Sigmoid colon (tissue), 7 donors: ENCODE measurements around the gene RHBG. TPM values are rescaled to one million over a fixed set of nuclear protein-coding genes. Genes with fewer than 3 reads are reported as not detected.

Experiments
- DNase-seq: peaks from one replicate; pipeline ENCODE4 v3.0.0-alpha.2; 2019
- H3K27ac ChIP-seq, 4 donors: fragments of 200-600 bp; sonication (generic); one replicate each; pipeline ENCODE4 v1.5.1; 2016 to 2019; ENCODE audit warnings: mild to moderate bottlenecking in 1 of 4
- H3K27me3 ChIP-seq, 3 donors: fragments of 200-600 bp; sonication (generic); one replicate each; pipeline ENCODE4 v1.5.1; 2019; ENCODE audit warnings: mild to moderate bottlenecking in 1 of 3
- H3K36me3 ChIP-seq, 4 donors: fragments of 200-600 bp; sonication (generic); one replicate each; pipeline ENCODE4 v1.5.1; 2016 to 2019
- H3K4me1 ChIP-seq, 4 donors: fragments of 200-600 bp; sonication (generic); one replicate each; pipeline ENCODE4 v1.5.1; 2017 to 2019
- H3K4me3 ChIP-seq, 4 donors: fragments of 200-600 bp; sonication (generic); one replicate each; pipeline ENCODE4 v1.5.1; 2017 to 2019; ENCODE audit warnings: mild to moderate bottlenecking in 2 of 4, moderate library complexity in 1 of 4
- H3K9me3 ChIP-seq, 4 donors: fragments of 200-600 bp in 3 of 4; sonication (generic) in 3 of 4; one replicate each; pipeline versions ENCODE4 v1.5.1 to v1.6.1; 2013 to 2019
- CTCF ChIP-seq, 4 experiments: fragments of 450-650 bp in 3 of 4; fragments of 200-600 bp in 1 of 4; IDR thresholded peaks; one replicate each; pipeline ENCODE4 v1.5.1; 2016 to 2019; ENCODE audit warnings: antibody characterized with exemption in 4 of 4, mild to moderate bottlenecking in 3 of 4, moderate library complexity in 2 of 4
- EP300 ChIP-seq, 4 donors: sonication (generic); formaldehyde crosslinking; IDR thresholded peaks; one replicate each; pipeline ENCODE4 v1.6.1; 2017; ENCODE audit warnings: antibody characterized with exemption in 4 of 4
- POLR2A ChIP-seq, 2 donors: fragments of 450-650 bp; IDR thresholded peaks; one replicate each; pipeline ENCODE4 v1.6.1; 2016; ENCODE audit warnings: antibody characterized with exemption in 2 of 2, mild to moderate bottlenecking in 2 of 2, moderate library complexity in 2 of 2
- POLR2AphosphoS5 ChIP-seq, 4 donors: sonication (generic); formaldehyde crosslinking; IDR thresholded peaks; one replicate each; pipeline ENCODE4 v1.6.1; 2017; ENCODE audit warnings: antibody characterized with exemption in 4 of 4
- WGBS, 2 donors: extraction: QIAGEN DNeasy Blood & Tissue Kit; methylation state at CpG; one replicate each; pipeline ENCODE4 v1.1.7; 2013; 5-methylcytosine and 5-hydroxymethylcytosine counted together
- intact Hi-C: fragments of 100-400 bp; cut with DNase I; formaldehyde crosslinking; loops from one replicate; pipeline ENCODE4 v1.15.1; 2023
- polyA plus RNA-seq, 3 donors: library from polyadenylated mRNA; stranded (reverse); fragments of 200-250 nt; gene quantifications; one replicate each; pipeline ENCODE4 v1.2.3, GENCODE V29; 2013
- total RNA-seq, 4 donors: library from RNA; depleted of rRNA; stranded (reverse); fragments of >200 nt; gene quantifications; one replicate each; pipeline ENCODE4 v1.1.0, GENCODE V29; 2016
- donor health status: healthy with polysubstance abuse.
- donor health status: Bipolar disorder and iron deficiency.
- donor health status: healthy.

Gene RHBG
- total and polyA plus RNA-seq, 7 donors: not detected

- no peak for TF ChIP-seq CTCF (IDR thresholded peaks at IDR 0.05)
- TF ChIP-seq EP300 (IDR thresholded peaks at IDR 0.05): no peak
- no peak for TF ChIP-seq POLR2A (IDR thresholded peaks at IDR 0.05)
- TF ChIP-seq POLR2AphosphoS5 (IDR thresholded peaks at IDR 0.05): no peak
- Histone ChIP-seq H3K36me3 (no peaks in the 10 kb centered on the region), H3K27me3 (peaks cover 9 to 70% (median 52%) of the 10 kb centered on the region in 3 donors), H3K4me3 (no peak overlapping the region), H3K9me3 (no peaks in the 10 kb centered on the region), H3K27ac (no peak overlapping the region), H3K4me1 (no peaks in the 10 kb centered on the region)
- WGBS, 2 donors: 66 to 69% methylated on average over 10 of the region's 10 CpGs
- DNase-seq: no peak
- intact Hi-C loops: no loop called here
These were observed 44.6 kb downstream of the RHBG start for GRCh38 chr1:156413391-156414246.

DNA sequence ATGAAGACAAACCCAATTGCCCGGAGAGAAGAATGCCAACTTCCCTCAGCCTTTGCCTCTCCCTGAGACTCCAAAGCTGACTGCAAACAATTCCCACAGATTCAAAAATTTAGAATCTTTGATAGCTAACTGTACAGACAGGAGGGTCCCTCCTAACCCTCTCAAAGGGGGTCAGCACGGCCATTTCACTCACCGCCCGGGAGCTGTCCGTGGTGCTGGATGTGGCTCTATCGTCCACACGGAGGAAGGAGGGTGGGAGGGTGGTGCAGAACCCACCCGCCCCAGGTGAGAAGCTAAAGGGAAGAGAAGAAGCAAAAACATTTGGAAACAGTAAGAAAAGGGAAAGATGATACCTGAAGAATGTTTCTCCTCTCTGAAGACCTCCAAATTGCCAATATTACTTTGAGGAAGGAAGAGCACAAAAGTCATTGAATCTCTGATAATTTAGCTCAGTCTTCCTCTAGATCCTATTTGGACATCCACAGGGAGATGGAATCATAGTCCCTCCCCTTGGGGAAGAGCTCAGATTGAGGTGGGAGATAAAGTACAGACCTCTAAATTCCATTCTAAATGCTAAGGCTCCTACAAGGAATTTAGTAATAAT lies 45.6 kb downstream of the RHBG start:
- H3K9me3 ChIP-seq: no peaks in the 10 kb centered on the region
- no peak for DNase-seq
- H3K4me3 ChIP-seq: no peak overlapping the region
- 16 to 19% methylated on average over 8 of the region's 8 CpGs for WGBS, 2 donors
- no peak overlapping the region for H3K27ac ChIP-seq
- H3K36me3 ChIP-seq: no peaks in the 10 kb centered on the region
- H3K27me3 ChIP-seq: peaks cover 17 to 72% (median 62%) of the 10 kb centered on the region in 3 donors
- no peaks in the 10 kb centered on the region for H3K4me1 ChIP-seq
- intact Hi-C loops: no loop called here
- TF ChIP-seq EP300 (IDR thresholded peaks at IDR 0.05): no peak
- no peak for TF ChIP-seq POLR2A (IDR thresholded peaks at IDR 0.05)
- no peak for TF ChIP-seq POLR2AphosphoS5 (IDR thresholded peaks at IDR 0.05)
- TF ChIP-seq CTCF (IDR thresholded peaks at IDR 0.05): no peak

DNA sequence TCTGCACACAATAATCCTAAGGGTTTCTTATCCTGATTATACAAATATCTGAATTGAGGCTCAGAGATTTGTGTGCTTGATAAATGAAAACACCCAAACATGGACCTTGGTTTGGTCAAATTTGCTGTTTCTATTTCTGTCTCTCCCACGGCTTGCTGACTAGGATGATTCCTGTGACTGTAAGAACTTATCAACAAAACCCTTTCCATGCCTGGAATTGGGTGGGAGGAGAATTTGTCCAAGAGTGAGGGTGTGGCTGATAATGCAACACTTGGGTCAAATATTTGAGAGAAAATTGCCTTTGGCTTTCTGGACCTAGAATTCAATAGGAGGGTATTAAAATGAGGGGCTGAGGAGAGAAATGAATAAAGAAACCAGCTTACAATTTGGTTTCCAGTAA lies 48.0 kb downstream of the RHBG start:
- intact Hi-C loops: no loop called here
- TF ChIP-seq POLR2AphosphoS5 (IDR thresholded peaks at IDR 0.05): no peak
- Histone ChIP-seq H3K4me1 (peaks cover 0 to 23% (median 22%) of the 10 kb centered on the region in 4 donors), H3K36me3 (no peaks in the 10 kb centered on the region), H3K4me3 (no peak overlapping the region), H3K27ac (no peak overlapping the region), H3K9me3 (no peaks in the 10 kb centered on the region), H3K27me3 (peaks cover 37 to 91% (median 82%) of the 10 kb centered on the region in 3 donors)
- WGBS, 2 donors: 18 to 48% methylated on average over 1 of the region's 1 CpG
- no peak for DNase-seq

GRCh38 chr1:156417401-156418020 lies 48.5 kb downstream of the RHBG start:
- no peak overlapping the region for H3K27ac ChIP-seq
- no peak for DNase-seq
- H3K9me3 ChIP-seq: no peaks in the 10 kb centered on the region
- H3K4me1 ChIP-seq: peaks cover 0 to 23% (median 23%) of the 10 kb centered on the region in 4 donors
- no peaks in the 10 kb centered on the region for H3K36me3 ChIP-seq
- TF ChIP-seq POLR2AphosphoS5 (IDR thresholded peaks at IDR 0.05): no peak
- TF ChIP-seq CTCF (IDR thresholded peaks at IDR 0.05): no peak
- no peak for TF ChIP-seq POLR2A (IDR thresholded peaks at IDR 0.05)
- no peak for TF ChIP-seq EP300 (IDR thresholded peaks at IDR 0.05)
- H3K4me3 ChIP-seq: no peak overlapping the region
- WGBS, 2 donors: 75 to 82% methylated on average over 6 of the region's 6 CpGs
- peaks cover 40 to 96% (median 87%) of the 10 kb centered on the region in 3 donors for H3K27me3 ChIP-seq
- intact Hi-C loops: no loop called here
